EL (cell line): ENCODE measurements around the gene ZNF638.

Experiments
- DNase-seq: peaks from one replicate; pipeline ENCODE4 v3.0.0-alpha.2; 2016

ZNF638 gene

GRCh38 chr2:71333619-71334018 is 2.0 kb downstream of the ZNF638 start:
- DNase-seq = peak; percentile 7

GRCh38 chr2:71336384-71336783 is 4.8 kb downstream of the ZNF638 start:
- DNase-seq = no peak

- DNase-seq = peak; percentile 45
Measured at GRCh38 chr2:71336802-71337201, 5.2 kb downstream of the ZNF638 start.

- no peak for DNase-seq
Measured at GRCh38 chr2:71337776-71338175, 6.2 kb downstream of the ZNF638 start.

GRCh38 chr2:71339685-71340084 is 8.1 kb downstream of the ZNF638 start:
- no peak for DNase-seq

- DNase-seq = no peak
Measured at GRCh38 chr2:71340176-71340575, 8.6 kb downstream of the ZNF638 start.

- DNase-seq = no peak
Measured at GRCh38 chr2:71341645-71342044, 10.1 kb downstream of the ZNF638 start.

- no peak for DNase-seq
Measured at GRCh38 chr2:71346065-71346464, 14.5 kb downstream of the ZNF638 start.

- no peak for DNase-seq
Measured at GRCh38 chr2:71347517-71347916, 15.9 kb downstream of the ZNF638 start.

- no peak for DNase-seq
Measured at GRCh38 chr2:71348302-71348701, 16.7 kb downstream of the ZNF638 start.

- DNase-seq = no peak
Measured at GRCh38 chr2:71353248-71353647, 21.7 kb downstream of the ZNF638 start.

GRCh38 chr2:71358931-71359671 is 27.5 kb downstream of the ZNF638 start:
- peak; percentile 73 for DNase-seq

GRCh38 chr2:71360434-71360975 is 28.9 kb downstream of the ZNF638 start:
- no peak for DNase-seq

GRCh38 chr2:71361631-71362030 is 30.0 kb downstream of the ZNF638 start:
- no peak for DNase-seq

- DNase-seq = no peak
Measured at GRCh38 chr2:71362447-71362846, 30.9 kb downstream of the ZNF638 start.

- no peak for DNase-seq
Measured at GRCh38 chr2:71370015-71370414, 38.4 kb downstream of the ZNF638 start.

GRCh38 chr2:71372042-71372441 is 40.5 kb downstream of the ZNF638 start:
- DNase-seq = no peak

- peak; percentile 75 for DNase-seq
Measured at GRCh38 chr2:71379086-71379485, 47.5 kb downstream of the ZNF638 start.

- DNase-seq = peak; percentile 45
Measured at GRCh38 chr2:71380665-71381064, 49.1 kb downstream of the ZNF638 start.

- peak; percentile 88 for DNase-seq
Measured at GRCh38 chr2:71385012-71385411, 53.4 kb downstream of the ZNF638 start.

- no peak for DNase-seq
Measured at GRCh38 chr2:71388214-71388613, 56.6 kb downstream of the ZNF638 start.

- DNase-seq = no peak
Measured at GRCh38 chr2:71389384-71390072, 57.9 kb downstream of the ZNF638 start.

- no peak for DNase-seq
Measured at GRCh38 chr2:71393216-71393615, 61.6 kb downstream of the ZNF638 start.

GRCh38 chr2:71395471-71395870 is 63.9 kb downstream of the ZNF638 start:
- DNase-seq = no peak
